Measurements from ENCODE around the gene NUDT9. TPM values are rescaled to one million over a fixed set of nuclear protein-coding genes. Genes with fewer than 3 reads are reported as not detected.

Gene NUDT9
- total RNA-seq, 1 donor from 2014 or later = 18.0 TPM

DNA sequence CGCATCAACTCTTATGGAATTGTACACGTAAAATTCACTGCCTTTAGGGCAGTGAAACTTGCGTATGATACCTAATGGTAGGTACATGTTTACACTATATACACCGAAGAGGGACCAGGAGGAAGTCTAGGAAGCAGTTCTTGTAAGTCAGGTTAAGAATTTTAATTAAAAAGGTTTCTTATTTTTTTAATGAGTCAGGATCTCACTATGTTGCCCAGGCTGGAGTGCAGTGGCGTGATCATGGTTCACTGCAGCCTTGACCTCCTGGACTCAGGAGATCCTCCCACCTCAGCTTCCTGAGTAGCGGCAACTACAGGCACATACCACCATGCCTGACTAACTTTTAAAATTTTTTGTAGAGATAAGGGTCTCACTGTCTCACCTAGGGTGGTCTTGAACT, 6.6 kb downstream of the NUDT9 start:
- DNase-seq (ENCODE audit: low spot score) = no peak
- H3K79me2 ChIP-seq (ENCODE audit: low read depth) = peaks cover 87% of the 10 kb centered on the region

DNA sequence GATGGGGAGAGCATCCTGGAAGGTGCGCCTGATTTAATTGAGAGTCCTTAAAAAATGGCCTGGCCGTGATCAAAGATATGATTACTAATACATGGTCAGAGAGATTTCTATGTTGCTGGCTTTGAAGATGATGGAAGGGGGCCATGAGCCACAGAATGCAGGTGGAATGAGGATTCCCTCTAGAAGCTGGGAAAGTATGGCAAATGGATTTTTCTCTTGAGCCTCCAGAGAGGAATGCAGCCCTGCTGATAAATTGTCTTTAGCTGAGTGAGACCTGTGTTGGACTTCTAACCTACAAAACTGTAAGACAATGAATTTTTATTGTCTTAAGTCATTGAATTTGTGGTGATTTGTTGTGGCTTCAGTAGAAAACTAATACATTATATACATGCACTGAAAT, 7.7 kb downstream of the NUDT9 start:
- Histone ChIP-seq H3K27me3 (no peaks in the 10 kb centered on the region), H3K4me2 (no peak overlapping the region), H3K4me3 (no peak overlapping the region), H3K27ac (no peak overlapping the region), H3K4me1 (no peaks in the 10 kb centered on the region), H3K9me3 (ENCODE audit: low read depth) (no peaks in the 10 kb centered on the region), H3K36me3 (no peaks in the 10 kb centered on the region), H3F3A (ENCODE audit: low read depth) (no peaks in the 10 kb centered on the region), H3K79me2 (ENCODE audit: low read depth) (peaks cover 80% of the 10 kb centered on the region), H3K9ac (no peak overlapping the region), H2AFZ (replicated peaks) (no peak overlapping the region), H4K20me1 (ENCODE audit: low read depth) (no peaks in the 10 kb centered on the region)
- no peak overlapping the region for H3K27ac Mint-ChIP-seq
- no peaks in the 10 kb centered on the region for H3K36me3 Mint-ChIP-seq
- H3K9me3 Mint-ChIP-seq = no peaks in the 10 kb centered on the region
- no peak overlapping the region for H3K4me3 Mint-ChIP-seq
- DNase-seq (ENCODE audit: low spot score) = no peak
- H3K4me1 Mint-ChIP-seq = no peaks in the 10 kb centered on the region
- no peak for TF ChIP-seq EZH2phosphoT487 (IDR thresholded peaks at IDR 0.05)
- TF ChIP-seq, protein P1, sequence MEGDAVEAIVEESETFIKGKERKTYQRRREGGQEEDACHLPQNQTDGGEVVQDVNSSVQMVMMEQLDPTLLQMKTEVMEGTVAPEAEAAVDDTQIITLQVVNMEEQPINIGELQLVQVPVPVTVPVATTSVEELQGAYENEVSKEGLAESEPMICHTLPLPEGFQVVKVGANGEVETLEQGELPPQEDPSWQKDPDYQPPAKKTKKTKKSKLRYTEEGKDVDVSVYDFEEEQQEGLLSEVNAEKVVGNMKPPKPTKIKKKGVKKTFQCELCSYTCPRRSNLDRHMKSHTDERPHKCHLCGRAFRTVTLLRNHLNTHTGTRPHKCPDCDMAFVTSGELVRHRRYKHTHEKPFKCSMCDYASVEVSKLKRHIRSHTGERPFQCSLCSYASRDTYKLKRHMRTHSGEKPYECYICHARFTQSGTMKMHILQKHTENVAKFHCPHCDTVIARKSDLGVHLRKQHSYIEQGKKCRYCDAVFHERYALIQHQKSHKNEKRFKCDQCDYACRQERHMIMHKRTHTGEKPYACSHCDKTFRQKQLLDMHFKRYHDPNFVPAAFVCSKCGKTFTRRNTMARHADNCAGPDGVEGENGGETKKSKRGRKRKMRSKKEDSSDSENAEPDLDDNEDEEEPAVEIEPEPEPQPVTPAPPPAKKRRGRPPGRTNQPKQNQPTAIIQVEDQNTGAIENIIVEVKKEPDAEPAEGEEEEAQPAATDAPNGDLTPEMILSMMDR (IDR thresholded peaks at IDR 0.05) = no peak
- no peaks in the 10 kb centered on the region for H3K27me3 Mint-ChIP-seq (ENCODE audit: insufficient read depth, low read depth)

More for the DNA sequence above, 6.6 kb downstream of the NUDT9 start:
- H3K36me3 ChIP-seq = no peaks in the 10 kb centered on the region
- H2AFZ ChIP-seq (replicated peaks) = no peak overlapping the region
- no peaks in the 10 kb centered on the region for H3K9me3 ChIP-seq (ENCODE audit: low read depth)
- H3K9ac ChIP-seq = no peak overlapping the region
- H3K27me3 ChIP-seq = no peaks in the 10 kb centered on the region
- H3K27me3 Mint-ChIP-seq (ENCODE audit: insufficient read depth, low read depth) = no peaks in the 10 kb centered on the region
- peaks cover 3% of the 10 kb centered on the region for H3K36me3 Mint-ChIP-seq
- TF ChIP-seq, protein P1 (IDR thresholded peaks at IDR 0.05) = no peak
- TF ChIP-seq EZH2 (IDR thresholded peaks at IDR 0.05) = no peak
- no peak for TF ChIP-seq EZH2phosphoT487 (IDR thresholded peaks at IDR 0.05)
- H3K4me1 Mint-ChIP-seq = peaks cover 5% of the 10 kb centered on the region
- H3K27ac Mint-ChIP-seq = no peak overlapping the region
- no peak overlapping the region for H3K4me3 Mint-ChIP-seq
- no peak overlapping the region for H3K4me2 ChIP-seq
- no peak overlapping the region for H3K27ac ChIP-seq
- no peak overlapping the region for H3K4me3 ChIP-seq
- H4K20me1 ChIP-seq (ENCODE audit: low read depth) = no peaks in the 10 kb centered on the region
- H3K9me3 Mint-ChIP-seq = no peaks in the 10 kb centered on the region
- H3F3A ChIP-seq (ENCODE audit: low read depth) = no peaks in the 10 kb centered on the region
- no peaks in the 10 kb centered on the region for H3K4me1 ChIP-seq

DNA sequence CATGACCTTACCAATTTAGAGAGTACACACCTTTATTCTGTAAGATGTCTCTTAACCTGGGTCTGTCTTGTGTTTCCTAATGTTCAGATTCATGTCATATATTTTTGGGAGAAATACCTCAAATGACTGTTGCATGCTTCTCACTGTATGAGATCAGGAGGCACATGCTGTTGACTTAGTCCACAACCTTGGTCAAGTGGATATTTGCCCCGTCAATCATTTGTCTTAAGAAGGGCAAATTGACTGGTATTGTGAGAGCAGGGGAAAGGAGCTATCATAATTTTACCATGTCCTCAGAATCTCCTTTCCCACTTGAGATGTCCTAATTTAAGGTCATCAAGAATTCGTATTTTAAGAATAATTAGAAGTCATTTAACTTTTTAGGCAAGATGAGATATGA, 11.0 kb downstream of the NUDT9 start:
- no peak overlapping the region for H3K4me3 ChIP-seq
- no peak overlapping the region for H3K9ac ChIP-seq
- DNase-seq (ENCODE audit: low spot score) = no peak
- H3K4me1 ChIP-seq = no peaks in the 10 kb centered on the region
- peaks cover 10% of the 10 kb centered on the region for H3K36me3 Mint-ChIP-seq
- H3K9me3 ChIP-seq (ENCODE audit: low read depth) = no peaks in the 10 kb centered on the region
- H3K27ac ChIP-seq = no peak overlapping the region
- no peak overlapping the region for H3K4me2 ChIP-seq
- H3K4me3 Mint-ChIP-seq = no peak overlapping the region
- H3K27me3 ChIP-seq = no peaks in the 10 kb centered on the region
- no peaks in the 10 kb centered on the region for H4K20me1 ChIP-seq (ENCODE audit: low read depth)
- H3F3A ChIP-seq (ENCODE audit: low read depth) = no peaks in the 10 kb centered on the region
- H3K4me1 Mint-ChIP-seq = no peaks in the 10 kb centered on the region
- H3K79me2 ChIP-seq (ENCODE audit: low read depth) = peaks cover 54% of the 10 kb centered on the region
- no peaks in the 10 kb centered on the region for H3K27me3 Mint-ChIP-seq (ENCODE audit: insufficient read depth, low read depth)
- no peaks in the 10 kb centered on the region for H3K9me3 Mint-ChIP-seq
- TF ChIP-seq EZH2phosphoT487 (IDR thresholded peaks at IDR 0.05) (no peak), EZH2 (IDR thresholded peaks at IDR 0.05) (no peak)
- TF ChIP-seq, protein P1 (IDR thresholded peaks at IDR 0.05) = no peak
- no peak overlapping the region for H2AFZ ChIP-seq (replicated peaks)
- H3K27ac Mint-ChIP-seq = no peak overlapping the region
- H3K36me3 ChIP-seq = no peaks in the 10 kb centered on the region
